Stimulated activated CD4-positive, alpha-beta T cell treated with anti-CD3 and anti-CD28 coated beads, Interleukin-1b, Interleukin-23, amount 100 ng/mL, for 4 hours (primary cell): ENCODE results near the gene RAD51B.
"Not testable (repeated sequence)": the region's sequence is repeated elsewhere in the genome, so short reads cannot be mapped to it uniquely, and the experiment has no call there.

Source experiments
- DNase-seq, 2 donors: peaks; one replicate each; pipeline ENCODE4 v3.0.0-alpha.2; 2020; ENCODE audit warnings: low read depth in 2 of 2

The RAD51B gene

GRCh38 chr14:67819563-67820421, at the start of gene RAD51B:
RAD51B (plus strand) TSS chr14:67819779.
- peak; percentile 73 to 83 for DNase-seq

GRCh38 chr14:67773844-67774377, 45.7 kb upstream of the RAD51B start:
- DNase-seq = no peak

- no peak for DNase-seq
Measured at GRCh38 chr14:67776653-67777322, 42.8 kb upstream of the RAD51B start.

- no peak for DNase-seq
Measured at GRCh38 chr14:67778792-67779191, 40.8 kb upstream of the RAD51B start.

- no peak for DNase-seq
Measured at GRCh38 chr14:67782090-67782489, 37.5 kb upstream of the RAD51B start.

GRCh38 chr14:67784244-67784823, 35.2 kb upstream of the RAD51B start:
- DNase-seq = no peak

GRCh38 chr14:67785270-67786109, 34.1 kb upstream of the RAD51B start:
- no peak for DNase-seq

- no peak for DNase-seq
Measured at GRCh38 chr14:67787673-67788072, 31.9 kb upstream of the RAD51B start.

GRCh38 chr14:67798731-67799130, 20.8 kb upstream of the RAD51B start:
- no peak for DNase-seq

- no peak for DNase-seq
Measured at GRCh38 chr14:67800743-67801142, 18.8 kb upstream of the RAD51B start.

- DNase-seq = no peak
Measured at GRCh38 chr14:67806246-67806645, 13.3 kb upstream of the RAD51B start.

GRCh38 chr14:67814821-67815220, 4.8 kb upstream of the RAD51B start:
- no peak for DNase-seq

GRCh38 chr14:67815573-67816225, 3.9 kb upstream of the RAD51B start:
- no peak for DNase-seq

- DNase-seq = peak; percentile 74 to 77
Measured at GRCh38 chr14:67816326-67817002, 3.1 kb upstream of the RAD51B start, which contains the start of gene ZFYVE26. ZFYVE26 (minus strand) TSS chr14:67816590; CDS start chr14:67815963, 627 bp downstream.

- no peak for DNase-seq
Measured at GRCh38 chr14:67817750-67818438, 1.7 kb upstream of the RAD51B start.

GRCh38 chr14:67818476-67818875, 1.1 kb upstream of the RAD51B start:
- not testable (repeated sequence) for DNase-seq

- no peak for DNase-seq
Measured at GRCh38 chr14:67820428-67820971, 921 bp downstream of the RAD51B start.

- no peak for DNase-seq
Measured at GRCh38 chr14:67821121-67821520, 1.5 kb downstream of the RAD51B start.

- DNase-seq = no peak
Measured at GRCh38 chr14:67831113-67831512, 11.5 kb downstream of the RAD51B start.
